Activated CD8-positive, alpha-beta memory T cell treated with anti-CD3 and anti-CD28 coated beads, Interleukin-2, amount 50 U/mL, for 1 hour (primary cell): ENCODE measurements around the gene LRRC71.
"Not testable (repeated sequence)": the region's sequence is repeated elsewhere in the genome, so short reads cannot be mapped to it uniquely, and the experiment has no call there.

ENCODE experiments used
- DNase-seq: peaks from one replicate; pipeline ENCODE4 v3.0.0-alpha.2; 2020; ENCODE audit errors: extremely low read depth

The LRRC71 gene

DNA sequence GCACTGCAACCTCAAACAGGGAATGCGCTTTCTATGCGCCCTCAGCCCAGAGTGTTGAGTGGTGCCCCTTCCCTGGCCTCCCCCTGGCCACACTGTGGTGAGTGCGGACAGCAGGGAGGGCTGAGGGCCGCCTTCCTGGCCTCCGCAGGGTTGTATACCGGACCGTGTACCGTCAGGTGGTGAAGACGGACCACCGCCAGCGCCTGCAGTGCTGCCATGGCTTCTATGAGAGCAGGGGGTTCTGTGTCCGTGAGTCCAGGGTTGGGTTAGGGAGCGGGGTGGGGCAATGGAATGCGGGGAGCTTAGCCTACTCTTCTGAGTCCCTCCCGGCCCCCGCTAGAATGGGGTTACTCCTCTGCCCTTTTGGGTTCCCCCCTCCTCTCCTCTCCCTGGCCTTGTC lies 15.3 kb upstream of the LRRC71 start:
- no peak for DNase-seq

DNA sequence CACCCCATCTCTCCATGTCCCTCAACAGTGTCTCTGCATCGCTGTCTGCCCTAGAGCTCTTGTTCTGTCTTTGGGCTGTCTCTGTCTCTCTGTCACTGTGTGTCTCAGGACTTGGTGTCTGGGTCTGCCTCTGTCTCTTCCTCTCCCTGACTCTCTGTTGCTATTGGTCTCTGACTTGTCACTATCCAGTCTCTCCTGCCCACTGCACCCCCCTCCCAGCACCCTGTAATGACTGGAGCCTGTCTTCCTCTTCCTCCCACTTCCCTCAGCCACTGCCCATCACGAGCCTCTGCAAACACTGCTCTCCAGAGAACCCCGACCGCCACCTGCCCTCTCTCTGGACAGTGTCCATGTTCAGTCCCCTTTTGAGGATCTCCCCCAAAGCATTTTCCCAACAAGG lies 14.8 kb upstream of the LRRC71 start:
- no peak for DNase-seq

DNA sequence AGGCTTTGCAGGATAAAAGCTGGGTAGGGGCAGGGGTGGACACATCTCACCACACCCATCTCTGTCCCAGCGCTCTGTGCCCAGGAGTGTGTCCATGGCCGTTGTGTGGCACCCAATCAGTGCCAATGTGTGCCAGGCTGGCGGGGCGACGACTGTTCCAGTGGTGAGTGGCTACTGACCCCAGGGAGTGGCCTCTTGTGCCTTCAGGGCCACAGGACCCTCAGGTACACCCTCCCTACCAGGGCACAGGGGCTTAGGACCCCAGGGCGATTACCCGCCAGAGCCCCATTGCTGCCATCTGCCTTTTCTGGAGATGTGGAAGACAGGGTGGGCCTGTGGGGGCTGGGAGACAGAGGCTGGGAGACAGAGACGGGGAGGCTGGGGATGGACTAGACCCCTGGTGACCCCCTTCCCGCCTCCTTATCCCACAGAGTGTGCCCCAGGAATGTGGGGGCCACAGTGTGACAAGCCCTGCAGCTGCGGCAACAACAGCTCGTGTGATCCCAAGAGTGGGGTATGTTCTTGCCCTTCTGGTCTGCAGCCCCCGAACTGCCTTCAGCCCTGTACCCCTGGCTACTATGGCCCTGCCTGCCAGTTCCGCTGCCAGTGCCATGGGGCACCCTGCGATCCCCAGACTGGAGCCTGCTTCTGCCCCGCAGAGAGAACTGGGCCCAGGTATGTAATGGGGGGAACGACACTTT lies 14.1 kb upstream of the LRRC71 start:
- no peak for DNase-seq

DNA sequence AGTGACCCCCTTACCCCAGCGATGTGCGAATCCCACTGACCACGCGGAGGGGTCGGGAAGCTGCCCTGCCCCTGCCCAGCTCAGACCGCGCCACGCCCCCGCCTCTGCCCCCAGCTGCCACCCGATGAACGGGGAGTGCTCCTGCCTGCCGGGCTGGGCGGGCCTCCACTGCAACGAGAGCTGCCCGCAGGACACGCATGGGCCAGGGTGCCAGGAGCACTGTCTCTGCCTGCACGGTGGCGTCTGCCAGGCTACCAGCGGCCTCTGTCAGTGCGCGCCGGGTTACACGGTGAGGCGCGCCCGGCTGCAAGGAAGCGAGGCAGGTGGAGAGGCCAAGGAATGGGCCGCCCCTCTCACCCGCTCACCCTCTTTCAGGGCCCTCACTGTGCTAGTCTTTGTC lies 11.9 kb upstream of the LRRC71 start:
- no peak for DNase-seq

GRCh38 chr1:156908955-156909354 lies 11.5 kb upstream of the LRRC71 start:
- no peak for DNase-seq

- DNase-seq = no peak
Measured at GRCh38 chr1:156909671-156910070, 10.8 kb upstream of the LRRC71 start.

GRCh38 chr1:156910309-156910782 lies 10.1 kb upstream of the LRRC71 start:
- no peak for DNase-seq

- DNase-seq = no peak
Measured at GRCh38 chr1:156911577-156912298, 8.7 kb upstream of the LRRC71 start.

- no peak for DNase-seq
Measured at GRCh38 chr1:156912310-156912709, 8.1 kb upstream of the LRRC71 start.

GRCh38 chr1:156912861-156913808 lies 7.3 kb upstream of the LRRC71 start:
- DNase-seq = no peak

DNA sequence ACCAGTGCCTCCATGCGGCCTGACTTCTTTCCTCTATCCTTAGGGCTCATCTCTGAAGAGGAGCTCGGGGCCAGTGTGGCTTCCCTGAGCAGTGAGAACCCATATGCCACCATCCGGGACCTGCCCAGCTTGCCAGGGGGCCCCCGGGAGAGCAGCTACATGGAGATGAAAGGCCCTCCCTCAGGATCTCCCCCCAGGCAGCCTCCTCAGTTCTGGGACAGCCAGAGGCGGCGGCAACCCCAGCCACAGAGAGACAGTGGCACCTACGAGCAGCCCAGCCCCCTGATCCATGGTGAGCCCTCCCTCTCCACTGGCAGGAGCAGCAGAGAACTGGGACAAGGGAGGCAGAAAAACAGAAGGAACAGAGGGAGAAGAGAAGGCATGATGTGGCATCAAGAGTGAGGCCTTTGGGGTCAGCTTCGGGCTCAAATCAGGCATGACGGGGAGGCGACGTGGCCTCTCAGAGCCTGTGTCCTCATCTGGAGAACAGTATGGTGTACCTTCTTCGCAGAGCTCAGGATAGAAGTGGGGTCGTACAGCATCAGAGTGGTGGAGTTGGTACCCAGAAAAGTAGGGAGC lies 6.5 kb upstream of the LRRC71 start:
- DNase-seq = no peak

DNA sequence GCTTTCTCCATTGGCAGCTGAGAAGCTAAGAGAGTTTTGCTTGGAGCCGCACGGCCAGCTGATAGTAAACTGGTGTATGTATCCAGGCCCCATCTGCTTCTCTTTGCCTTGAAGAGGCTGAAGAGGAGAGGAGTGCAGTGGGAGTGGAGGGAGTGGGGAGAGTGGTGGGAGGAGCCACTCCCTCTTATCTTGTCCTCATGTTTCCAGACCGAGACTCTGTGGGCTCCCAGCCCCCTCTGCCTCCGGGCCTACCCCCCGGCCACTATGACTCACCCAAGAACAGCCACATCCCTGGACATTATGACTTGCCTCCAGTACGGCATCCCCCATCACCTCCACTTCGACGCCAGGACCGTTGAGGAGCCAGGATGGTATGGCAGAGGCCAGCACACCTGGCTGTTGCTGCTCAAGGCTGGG lies 6.0 kb upstream of the LRRC71 start:
- no peak for DNase-seq

- DNase-seq = no peak
Measured at GRCh38 chr1:156921053-156921529, 659 bp downstream of the LRRC71 start.

GRCh38 chr1:156922986-156923669 lies 2.7 kb downstream of the LRRC71 start:
- DNase-seq = no peak

GRCh38 chr1:156923670-156924477 lies 3.4 kb downstream of the LRRC71 start:
- DNase-seq = no peak

DNA sequence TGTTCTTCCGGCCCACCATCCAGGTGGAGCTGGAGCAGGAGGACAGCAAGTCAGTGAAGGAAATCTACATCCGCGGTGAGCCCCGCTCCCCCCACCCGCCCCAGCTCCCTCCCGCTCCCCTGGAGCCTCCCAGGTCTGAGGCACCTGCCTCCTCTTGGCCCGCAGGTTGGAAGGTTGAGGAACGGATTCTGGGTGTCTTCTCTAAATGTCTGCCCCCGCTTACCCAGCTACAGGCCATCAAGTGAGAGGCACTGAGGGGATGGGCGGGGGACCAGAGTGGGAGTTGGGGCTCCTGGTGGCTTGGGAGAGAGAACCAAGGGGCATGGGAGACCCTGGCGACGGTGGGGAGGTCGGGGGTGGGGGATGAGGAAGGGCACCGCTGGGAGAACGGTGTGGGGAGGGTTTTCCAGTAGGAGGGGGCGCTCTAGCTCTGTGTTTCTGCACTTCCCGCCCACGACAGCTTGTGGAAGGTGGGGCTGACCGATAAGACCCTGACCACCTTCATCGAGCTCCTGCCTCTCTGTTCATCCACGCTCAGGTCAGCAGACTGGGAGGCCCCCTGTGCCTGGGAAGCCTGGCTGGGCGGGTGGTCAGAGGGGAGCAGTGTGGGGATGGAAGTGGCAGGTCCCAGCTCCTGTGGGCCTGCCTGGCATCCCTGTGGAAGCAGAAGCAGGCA lies 4.2 kb downstream of the LRRC71 start:
- DNase-seq = no peak

GRCh38 chr1:156925154-156926010 lies 5.0 kb downstream of the LRRC71 start:
- no peak for DNase-seq

DNA sequence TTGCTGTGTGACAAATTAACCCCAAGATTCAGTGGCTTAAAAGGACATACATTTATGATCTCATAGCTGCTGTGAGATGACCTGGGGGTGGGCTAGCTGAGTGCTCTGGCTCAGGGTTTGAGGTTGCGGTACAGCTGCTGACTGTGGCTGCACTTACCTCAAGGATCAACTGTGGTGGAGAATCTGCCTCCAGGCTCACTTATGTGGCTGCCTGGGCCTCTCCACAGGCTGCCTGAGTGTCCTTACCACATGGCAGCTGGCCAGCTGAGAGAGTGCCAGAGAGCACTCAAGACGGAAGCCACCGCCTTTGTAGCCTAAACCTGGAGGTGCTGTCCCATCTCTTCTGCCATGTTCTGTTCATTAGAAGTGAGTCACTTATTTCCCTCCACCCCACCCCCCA lies 5.7 kb downstream of the LRRC71 start:
- no peak for DNase-seq

- DNase-seq = not testable (repeated sequence)
Measured at GRCh38 chr1:156926695-156927094, 6.3 kb downstream of the LRRC71 start.
